A549 (cell line): ENCODE measurements around the gene HMOX1.

Source experiments
- BHLHE40 ChIP-seq: IDR thresholded peaks from 2 replicates; pipeline ENCODE4 v1.6.1; 2012; ENCODE audit warnings: low read depth, low read length, inconsistent platforms
- CBX2 ChIP-seq: fragments of 200-600 bp; sonication (generic); IDR thresholded peaks from 2 replicates; pipeline ENCODE4 v1.6.1; 2016; ENCODE audit warnings: low read depth, mild to moderate bottlenecking, borderline replicate concordance
- MAX ChIP-seq: IDR thresholded peaks from 2 replicates; pipeline ENCODE4 v1.6.1; 2012
- PHF8 ChIP-seq: fragments of 200-600 bp; sonication (generic); IDR thresholded peaks from 2 replicates; pipeline ENCODE4 v1.6.1; 2016; ENCODE audit warnings: low read depth, mild to moderate bottlenecking, antibody characterized with exemption, moderate library complexity, borderline replicate concordance
- POLR2A ChIP-seq: IDR thresholded peaks from 2 replicates; pipeline ENCODE4 v1.6.1; 2012; ENCODE audit warnings: mild to moderate bottlenecking, low read length
- RAD21 ChIP-seq, 2 experiments: fragments of >200 bp in 1 of 2; sonication (Bioruptor Twin) in 1 of 2; formaldehyde crosslinking in 1 of 2; IDR thresholded peaks in 1 of 2; conservative IDR thresholded peaks in 1 of 2; 2 replicates in 1 of 2; 3 replicates in 1 of 2; pipeline ENCODE4 v1.6.1; 2012 to 2018; ENCODE audit warnings: inconsistent platforms in 1 of 2
- SMC3 ChIP-seq: fragments of >200 bp; sonication (Bioruptor Twin); formaldehyde crosslinking; IDR thresholded peaks from 3 replicates; pipeline ENCODE4 v1.6.1; 2018; ENCODE audit warnings: inconsistent platforms
- TF ChIP-seq, protein P1 (sequence below): fragments of >200 bp; sonication (Bioruptor Twin); formaldehyde crosslinking; IDR thresholded peaks from 3 replicates; pipeline ENCODE4 v1.6.1; 2016
- TF ChIP-seq, protein P2 (sequence below): fragments of >200 bp; sonication (Bioruptor Twin); formaldehyde crosslinking; IDR thresholded peaks from 3 replicates; pipeline ENCODE4 v1.5.1; 2016
- TF ChIP-seq, protein P3 (sequence below): fragments of 450-650 bp; IDR thresholded peaks from 2 replicates; pipeline ENCODE4 v1.6.1; 2014; ENCODE audit warnings: antibody characterized with exemption
- TF ChIP-seq, protein P4 (sequence below): fragments of 200-600 bp; sonication (generic); IDR thresholded peaks from 2 replicates; pipeline ENCODE4 v1.6.1; 2016; ENCODE audit warnings: antibody characterized with exemption, mild to moderate bottlenecking, moderate library complexity

DNA sequence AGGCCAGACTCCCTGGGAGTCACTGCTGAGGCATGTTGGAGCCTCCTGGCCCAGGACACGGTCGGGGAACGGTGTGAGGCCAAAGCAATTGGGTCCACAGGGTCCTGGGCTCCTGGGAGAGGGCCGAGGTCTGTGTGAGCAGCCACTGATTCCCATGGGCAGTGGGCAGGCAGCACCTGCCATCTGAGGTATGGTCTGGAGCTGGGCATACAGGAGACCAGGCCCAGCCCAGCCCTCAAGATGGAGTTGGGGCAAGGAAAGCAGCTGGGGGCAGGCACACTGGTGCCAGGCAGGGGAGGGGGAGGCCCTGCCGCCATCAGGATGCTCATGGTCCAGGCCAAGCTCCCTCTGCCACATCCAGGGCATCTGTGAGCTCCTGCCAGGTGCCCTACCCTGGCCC lies 32.2 kb upstream of the HMOX1 start:
- TF ChIP-seq, protein P1, sequence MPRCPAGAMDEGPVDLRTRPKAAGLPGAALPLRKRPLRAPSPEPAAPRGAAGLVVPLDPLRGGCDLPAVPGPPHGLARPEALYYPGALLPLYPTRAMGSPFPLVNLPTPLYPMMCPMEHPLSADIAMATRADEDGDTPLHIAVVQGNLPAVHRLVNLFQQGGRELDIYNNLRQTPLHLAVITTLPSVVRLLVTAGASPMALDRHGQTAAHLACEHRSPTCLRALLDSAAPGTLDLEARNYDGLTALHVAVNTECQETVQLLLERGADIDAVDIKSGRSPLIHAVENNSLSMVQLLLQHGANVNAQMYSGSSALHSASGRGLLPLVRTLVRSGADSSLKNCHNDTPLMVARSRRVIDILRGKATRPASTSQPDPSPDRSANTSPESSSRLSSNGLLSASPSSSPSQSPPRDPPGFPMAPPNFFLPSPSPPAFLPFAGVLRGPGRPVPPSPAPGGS: no peak
- TF ChIP-seq RAD21 (conservative IDR thresholded peaks at IDR 0.05 in 1 of 2, IDR thresholded peaks at IDR 0.05 in 1 of 2) (no peak), BHLHE40 (no peak), CBX2 (no peak), PHF8 (no peak), SMC3 (no peak), MAX (no peak), POLR2A (no peak)
- TF ChIP-seq, protein P2, sequence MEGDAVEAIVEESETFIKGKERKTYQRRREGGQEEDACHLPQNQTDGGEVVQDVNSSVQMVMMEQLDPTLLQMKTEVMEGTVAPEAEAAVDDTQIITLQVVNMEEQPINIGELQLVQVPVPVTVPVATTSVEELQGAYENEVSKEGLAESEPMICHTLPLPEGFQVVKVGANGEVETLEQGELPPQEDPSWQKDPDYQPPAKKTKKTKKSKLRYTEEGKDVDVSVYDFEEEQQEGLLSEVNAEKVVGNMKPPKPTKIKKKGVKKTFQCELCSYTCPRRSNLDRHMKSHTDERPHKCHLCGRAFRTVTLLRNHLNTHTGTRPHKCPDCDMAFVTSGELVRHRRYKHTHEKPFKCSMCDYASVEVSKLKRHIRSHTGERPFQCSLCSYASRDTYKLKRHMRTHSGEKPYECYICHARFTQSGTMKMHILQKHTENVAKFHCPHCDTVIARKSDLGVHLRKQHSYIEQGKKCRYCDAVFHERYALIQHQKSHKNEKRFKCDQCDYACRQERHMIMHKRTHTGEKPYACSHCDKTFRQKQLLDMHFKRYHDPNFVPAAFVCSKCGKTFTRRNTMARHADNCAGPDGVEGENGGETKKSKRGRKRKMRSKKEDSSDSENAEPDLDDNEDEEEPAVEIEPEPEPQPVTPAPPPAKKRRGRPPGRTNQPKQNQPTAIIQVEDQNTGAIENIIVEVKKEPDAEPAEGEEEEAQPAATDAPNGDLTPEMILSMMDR: no peak
- TF ChIP-seq, protein P3, sequence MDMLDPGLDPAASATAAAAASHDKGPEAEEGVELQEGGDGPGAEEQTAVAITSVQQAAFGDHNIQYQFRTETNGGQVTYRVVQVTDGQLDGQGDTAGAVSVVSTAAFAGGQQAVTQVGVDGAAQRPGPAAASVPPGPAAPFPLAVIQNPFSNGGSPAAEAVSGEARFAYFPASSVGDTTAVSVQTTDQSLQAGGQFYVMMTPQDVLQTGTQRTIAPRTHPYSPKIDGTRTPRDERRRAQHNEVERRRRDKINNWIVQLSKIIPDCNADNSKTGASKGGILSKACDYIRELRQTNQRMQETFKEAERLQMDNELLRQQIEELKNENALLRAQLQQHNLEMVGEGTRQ: no peak
- TF ChIP-seq, protein P4, sequence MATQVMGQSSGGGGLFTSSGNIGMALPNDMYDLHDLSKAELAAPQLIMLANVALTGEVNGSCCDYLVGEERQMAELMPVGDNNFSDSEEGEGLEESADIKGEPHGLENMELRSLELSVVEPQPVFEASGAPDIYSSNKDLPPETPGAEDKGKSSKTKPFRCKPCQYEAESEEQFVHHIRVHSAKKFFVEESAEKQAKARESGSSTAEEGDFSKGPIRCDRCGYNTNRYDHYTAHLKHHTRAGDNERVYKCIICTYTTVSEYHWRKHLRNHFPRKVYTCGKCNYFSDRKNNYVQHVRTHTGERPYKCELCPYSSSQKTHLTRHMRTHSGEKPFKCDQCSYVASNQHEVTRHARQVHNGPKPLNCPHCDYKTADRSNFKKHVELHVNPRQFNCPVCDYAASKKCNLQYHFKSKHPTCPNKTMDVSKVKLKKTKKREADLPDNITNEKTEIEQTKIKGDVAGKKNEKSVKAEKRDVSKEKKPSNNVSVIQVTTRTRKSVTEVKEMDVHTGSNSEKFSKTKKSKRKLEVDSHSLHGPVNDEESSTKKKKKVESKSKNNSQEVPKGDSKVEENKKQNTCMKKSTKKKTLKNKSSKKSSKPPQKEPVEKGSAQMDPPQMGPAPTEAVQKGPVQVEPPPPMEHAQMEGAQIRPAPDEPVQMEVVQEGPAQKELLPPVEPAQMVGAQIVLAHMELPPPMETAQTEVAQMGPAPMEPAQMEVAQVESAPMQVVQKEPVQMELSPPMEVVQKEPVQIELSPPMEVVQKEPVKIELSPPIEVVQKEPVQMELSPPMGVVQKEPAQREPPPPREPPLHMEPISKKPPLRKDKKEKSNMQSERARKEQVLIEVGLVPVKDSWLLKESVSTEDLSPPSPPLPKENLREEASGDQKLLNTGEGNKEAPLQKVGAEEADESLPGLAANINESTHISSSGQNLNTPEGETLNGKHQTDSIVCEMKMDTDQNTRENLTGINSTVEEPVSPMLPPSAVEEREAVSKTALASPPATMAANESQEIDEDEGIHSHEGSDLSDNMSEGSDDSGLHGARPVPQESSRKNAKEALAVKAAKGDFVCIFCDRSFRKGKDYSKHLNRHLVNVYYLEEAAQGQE: no peak
